Measurements from ENCODE around the gene MPPED2. TPM values are rescaled to one million over a fixed set of nuclear protein-coding genes. Genes with fewer than 3 reads are reported as not detected.

MPPED2 gene
- total and polyA plus RNA-seq, 2 experiments from 2014 or later, result 7.0 to 7.6 TPM

- no peaks in the 10 kb centered on the region for H4K20me1 ChIP-seq (ENCODE audit: insufficient read depth, poor library complexity, severe bottlenecking)
- H3K4me3 ChIP-seq, result no peak overlapping the region
- no peaks in the 10 kb centered on the region for H3K9me2 ChIP-seq (replicated peaks; ENCODE audit: insufficient read depth)
- no peak overlapping the region for H2AFZ ChIP-seq
- H3K36me3 ChIP-seq (replicated peaks; ENCODE audit: insufficient read depth, low read depth), result no peaks in the 10 kb centered on the region
- no peaks in the 10 kb centered on the region for H3K27me3 ChIP-seq
- no peak for DNase-seq (ENCODE audit: low spot score)
- H3K4me2 ChIP-seq, result no peak overlapping the region
- H3K79me2 ChIP-seq, result no peaks in the 10 kb centered on the region
- TF ChIP-seq CTCF (IDR thresholded peaks at IDR 0.05; ENCODE audit: poor library complexity) (no peak), EZH2 (IDR thresholded peaks at IDR 0.05; ENCODE audit: borderline replicate concordance) (no peak), EZH2phosphoT487 (IDR thresholded peaks at IDR 0.05; ENCODE audit: low read depth, severe bottlenecking, unreplicated experiment) (no peak)
- H3K4me1 ChIP-seq (ENCODE audit: insufficient read depth), result no peaks in the 10 kb centered on the region
- H3K9me3 ChIP-seq (ENCODE audit: low read depth), result no peaks in the 10 kb centered on the region
- H3K27ac ChIP-seq, result no peak overlapping the region
Observed at GRCh38 chr11:30380846-30381245, 205.3 kb downstream of the MPPED2 start.

- Histone ChIP-seq H2AFZ (no peak overlapping the region), H4K20me1 (ENCODE audit: insufficient read depth, poor library complexity, severe bottlenecking) (no peaks in the 10 kb centered on the region), H3K27me3 (peaks cover 2% of the 10 kb centered on the region), H3K4me3 (no peak overlapping the region), H3K9me3 (ENCODE audit: low read depth) (no peaks in the 10 kb centered on the region), H3K9me2 (replicated peaks; ENCODE audit: insufficient read depth) (no peaks in the 10 kb centered on the region), H3K27ac (no peak overlapping the region), H3K4me2 (no peak overlapping the region), H3K4me1 (ENCODE audit: insufficient read depth) (no peaks in the 10 kb centered on the region), H3K36me3 (replicated peaks; ENCODE audit: insufficient read depth, low read depth) (no peaks in the 10 kb centered on the region), H3K79me2 (no peaks in the 10 kb centered on the region)
- DNase-seq (ENCODE audit: low spot score), result no peak
- 81% methylated on average over 2 of the region's 2 CpGs for WGBS (ENCODE audit: low lambda C conversion rate, missing lambda C conversion rate)
- TF ChIP-seq CTCF (IDR thresholded peaks at IDR 0.05; ENCODE audit: poor library complexity) (no peak), EZH2phosphoT487 (IDR thresholded peaks at IDR 0.05; ENCODE audit: low read depth, severe bottlenecking, unreplicated experiment) (no peak), EZH2 (IDR thresholded peaks at IDR 0.05; ENCODE audit: borderline replicate concordance) (no peak)
Observed at GRCh38 chr11:30377347-30377746, 208.8 kb downstream of the MPPED2 start.

GRCh38 chr11:30370164-30370563, 216.0 kb downstream of the MPPED2 start:
- no peak for DNase-seq (ENCODE audit: low spot score)
- H3K9me2 ChIP-seq (replicated peaks; ENCODE audit: insufficient read depth), result no peaks in the 10 kb centered on the region
- H3K4me3 ChIP-seq, result no peak overlapping the region
- H3K9me3 ChIP-seq (ENCODE audit: low read depth), result no peaks in the 10 kb centered on the region
- H4K20me1 ChIP-seq (ENCODE audit: insufficient read depth, poor library complexity, severe bottlenecking), result no peaks in the 10 kb centered on the region
- TF ChIP-seq EZH2 (IDR thresholded peaks at IDR 0.05; ENCODE audit: borderline replicate concordance), result no peak
- TF ChIP-seq CTCF (IDR thresholded peaks at IDR 0.05; ENCODE audit: poor library complexity), result no peak
- no peak for TF ChIP-seq EZH2phosphoT487 (IDR thresholded peaks at IDR 0.05; ENCODE audit: low read depth, severe bottlenecking, unreplicated experiment)
- H3K79me2 ChIP-seq, result no peaks in the 10 kb centered on the region
- no peak overlapping the region for H3K4me2 ChIP-seq
- H3K4me1 ChIP-seq (ENCODE audit: insufficient read depth), result no peaks in the 10 kb centered on the region
- no peak overlapping the region for H3K27ac ChIP-seq
- 89% methylated on average over 1 of the region's 1 CpG for WGBS (ENCODE audit: low lambda C conversion rate, missing lambda C conversion rate)
- no peaks in the 10 kb centered on the region for H3K36me3 ChIP-seq (replicated peaks; ENCODE audit: insufficient read depth, low read depth)
- peaks cover 3% of the 10 kb centered on the region for H3K27me3 ChIP-seq
- H2AFZ ChIP-seq, result no peak overlapping the region

GRCh38 chr11:30368394-30368793, 217.8 kb downstream of the MPPED2 start:
- Histone ChIP-seq H3K79me2 (no peaks in the 10 kb centered on the region), H3K4me1 (ENCODE audit: insufficient read depth) (no peaks in the 10 kb centered on the region), H3K9me2 (replicated peaks; ENCODE audit: insufficient read depth) (no peaks in the 10 kb centered on the region), H4K20me1 (ENCODE audit: insufficient read depth, poor library complexity, severe bottlenecking) (no peaks in the 10 kb centered on the region), H3K27me3 (peaks cover 3% of the 10 kb centered on the region), H3K4me3 (no peak overlapping the region), H2AFZ (no peak overlapping the region), H3K9me3 (ENCODE audit: low read depth) (no peaks in the 10 kb centered on the region), H3K36me3 (replicated peaks; ENCODE audit: insufficient read depth, low read depth) (no peaks in the 10 kb centered on the region), H3K4me2 (no peak overlapping the region), H3K27ac (no peak overlapping the region)
- WGBS (ENCODE audit: low lambda C conversion rate, missing lambda C conversion rate), result 94% methylated on average over 4 of the region's 4 CpGs
- TF ChIP-seq EZH2 (IDR thresholded peaks at IDR 0.05; ENCODE audit: borderline replicate concordance) (no peak), CTCF (IDR thresholded peaks at IDR 0.05; ENCODE audit: poor library complexity) (no peak), EZH2phosphoT487 (IDR thresholded peaks at IDR 0.05; ENCODE audit: low read depth, severe bottlenecking, unreplicated experiment) (no peak)
- DNase-seq (ENCODE audit: low spot score), result no peak

Data from hepatocyte (in vitro differentiated cells).